Hepatocyte (in vitro differentiated cells): ENCODE measurements around the gene A2ML1. TPM values are rescaled to one million over a fixed set of nuclear protein-coding genes. Genes with fewer than 3 reads are reported as not detected.

ENCODE experiments used
- DNase-seq: peaks from one replicate; pipeline ENCODE4 v3.0.0-alpha.2; 2016; ENCODE audit warnings: low spot score
- H2AFZ ChIP-seq: fragments of 200-600 bp; sonication (generic); 2 replicates; pipeline ENCODE4 v1.6.0; 2016; ENCODE audit warnings: antibody characterized with exemption, mild to moderate bottlenecking
- H3K27ac ChIP-seq: fragments of 200-600 bp; sonication (generic); 2 replicates; pipeline ENCODE4 v1.5.1; 2016; ENCODE audit warnings: mild to moderate bottlenecking
- H3K27me3 ChIP-seq: fragments of 200-600 bp; sonication (generic); 2 replicates; pipeline ENCODE4 v1.6.1; 2016
- H3K36me3 ChIP-seq: fragments of 200-600 bp; sonication (generic); replicated peaks from 2 replicates; pipeline ENCODE4 v1.5.1; 2016; ENCODE audit warnings: low read depth; ENCODE audit not compliant: insufficient read depth
- H3K4me1 ChIP-seq: fragments of 200-600 bp; sonication (generic); 2 replicates; pipeline ENCODE4 v1.5.1; 2016; ENCODE audit warnings: mild to moderate bottlenecking, moderate library complexity; ENCODE audit not compliant: insufficient read depth
- H3K4me2 ChIP-seq: fragments of 200-600 bp; sonication (generic); 2 replicates; pipeline ENCODE4 v1.6.0; 2016
- H3K4me3 ChIP-seq: fragments of 200-600 bp; sonication (generic); 2 replicates; pipeline ENCODE4 v1.5.1; 2016; ENCODE audit warnings: mild to moderate bottlenecking
- H3K79me2 ChIP-seq: fragments of 200-600 bp; sonication (generic); 2 replicates; pipeline ENCODE4 v1.6.0; 2017; ENCODE audit warnings: mild to moderate bottlenecking
- H3K9me2 ChIP-seq: fragments of 200-600 bp; sonication (generic); replicated peaks from 2 replicates; pipeline ENCODE4 v1.6.0; 2017; ENCODE audit warnings: mild to moderate bottlenecking; ENCODE audit not compliant: insufficient read depth
- H3K9me3 ChIP-seq: fragments of 200-600 bp; sonication (generic); 2 replicates; pipeline ENCODE4 v1.5.1; 2016; ENCODE audit warnings: low read depth, mild to moderate bottlenecking
- H4K20me1 ChIP-seq: fragments of 200-600 bp; sonication (generic); 2 replicates; pipeline ENCODE4 v1.6.0; 2016; ENCODE audit warnings: mild to moderate bottlenecking; ENCODE audit not compliant: insufficient read depth, poor library complexity, severe bottlenecking
- CTCF ChIP-seq: fragments of 200-600 bp; sonication (generic); IDR thresholded peaks from 2 replicates; pipeline ENCODE4 v1.5.1; 2016; ENCODE audit warnings: antibody characterized with exemption, mild to moderate bottlenecking; ENCODE audit not compliant: poor library complexity
- EZH2 ChIP-seq: fragments of 200-600 bp; sonication (generic); IDR thresholded peaks from 2 replicates; pipeline ENCODE4 v1.6.1; 2016; ENCODE audit warnings: antibody characterized with exemption, mild to moderate bottlenecking, borderline replicate concordance
- EZH2phosphoT487 ChIP-seq: fragments of 200-600 bp; sonication (generic); IDR thresholded peaks from one replicate; pipeline ENCODE4 v1.6.1; 2018; ENCODE audit warnings: antibody characterized with exemption, mild to moderate bottlenecking, low read depth, moderate library complexity; ENCODE audit not compliant: unreplicated experiment, severe bottlenecking
- WGBS: methylation state at CpG from one replicate; pipeline ENCODE4 v1.1.6; 2016; ENCODE audit warnings: low lambda C conversion rate; ENCODE audit errors: missing lambda C conversion rate; 5-methylcytosine and 5-hydroxymethylcytosine counted together
- polyA plus RNA-seq: library from polyadenylated mRNA; unstranded; fragments of >200 nt; fragmentation: Nextera tagmentation; extraction: Ambion mirVana; gene quantifications from 2 replicates; pipeline ENCODE4 v1.2.1, GENCODE V29; 2016
- total RNA-seq: library from RNA; depleted of rRNA; stranded (reverse); fragments of >200 nt; gene quantifications from 2 replicates; pipeline ENCODE4 v1.2.3, GENCODE V29; 2014

Gene A2ML1
- total and polyA plus RNA-seq, 2 experiments from 2014 or later = 1.0 to 1.1 TPM

- no peaks in the 10 kb centered on the region for H3K9me2 ChIP-seq
- no peak for TF ChIP-seq EZH2
- TF ChIP-seq EZH2phosphoT487 = no peak
- TF ChIP-seq CTCF = no peak
- H3K36me3 ChIP-seq = no peaks in the 10 kb centered on the region
Observed at GRCh38 chr12:8871068-8871467, 48.6 kb downstream of the A2ML1 start.

GRCh38 chr12:8876887-8877286 is 54.5 kb downstream of the A2ML1 start:
- Histone ChIP-seq H2AFZ (no peak overlapping the region), H3K4me1 (no peaks in the 10 kb centered on the region), H3K9me3 (no peaks in the 10 kb centered on the region), H3K27ac (no peak overlapping the region), H3K4me2 (no peak overlapping the region), H3K36me3 (no peaks in the 10 kb centered on the region), H3K79me2 (no peaks in the 10 kb centered on the region), H4K20me1 (no peaks in the 10 kb centered on the region), H3K4me3 (no peak overlapping the region), H3K27me3 (no peaks in the 10 kb centered on the region), H3K9me2 (no peaks in the 10 kb centered on the region)
- no peak for DNase-seq
- no peak for TF ChIP-seq EZH2
- TF ChIP-seq CTCF = no peak
- no peak for TF ChIP-seq EZH2phosphoT487
- WGBS = 29% methylated on average over 4 of the region's 4 CpGs

More at GRCh38 chr12:8871068-8871467, 48.6 kb downstream of the A2ML1 start:
- Histone ChIP-seq H3K9me3 (no peaks in the 10 kb centered on the region), H3K4me2 (no peak overlapping the region), H3K4me3 (no peak overlapping the region), H2AFZ (no peak overlapping the region), H3K27me3 (no peaks in the 10 kb centered on the region), H3K79me2 (no peaks in the 10 kb centered on the region), H4K20me1 (no peaks in the 10 kb centered on the region), H3K4me1 (no peaks in the 10 kb centered on the region), H3K27ac (no peak overlapping the region)
- DNase-seq = no peak

GRCh38 chr12:8886502-8887284 is 64.3 kb downstream of the A2ML1 start:
- TF ChIP-seq EZH2 = no peak
- TF ChIP-seq CTCF = no peak
- TF ChIP-seq EZH2phosphoT487 = no peak
- no peaks in the 10 kb centered on the region for H3K9me3 ChIP-seq
- DNase-seq = no peak

More at GRCh38 chr12:8886502-8887284, 64.3 kb downstream of the A2ML1 start:
- no peak overlapping the region for H3K4me2 ChIP-seq
- no peaks in the 10 kb centered on the region for H3K4me1 ChIP-seq
- WGBS = 95% methylated on average over 6 of the region's 6 CpGs
- no peaks in the 10 kb centered on the region for H4K20me1 ChIP-seq
- H3K27ac ChIP-seq = no peak overlapping the region
- no peak overlapping the region for H2AFZ ChIP-seq
- no peaks in the 10 kb centered on the region for H3K79me2 ChIP-seq
- H3K27me3 ChIP-seq = no peaks in the 10 kb centered on the region
- H3K36me3 ChIP-seq = no peaks in the 10 kb centered on the region
- H3K9me2 ChIP-seq = no peaks in the 10 kb centered on the region
- no peak overlapping the region for H3K4me3 ChIP-seq
